NCI-H526 (cell line): ENCODE data around the gene MC1R.
"Not testable (repeated sequence)": the region's sequence is repeated elsewhere in the genome, so short reads cannot be mapped to it uniquely, and the experiment has no call there.

ENCODE experiments used
- DNase-seq, 2 experiments: peaks; one replicate each; lab custom pipeline; 2025; lab: John Stamatoyannopoulos, UW

MC1R gene

GRCh38 chr16:89918453-89919347 is at the start of gene MC1R:
Gene MC1R, plus strand, starts transcription at chr16:89918862. Its CDS starts 397 bp downstream, at chr16:89919259.
- DNase-seq: peak; percentile 27 to 60

GRCh38 chr16:89869911-89870310 is 48.8 kb upstream of the MC1R start:
- DNase-seq: no peak

GRCh38 chr16:89870440-89870839 is 48.2 kb upstream of the MC1R start:
- no peak for DNase-seq

GRCh38 chr16:89871895-89872294 is 46.8 kb upstream of the MC1R start:
- DNase-seq: no peak

- DNase-seq: peak; percentile 63 to 89
These were observed 45.3 kb upstream of the MC1R start, which contains the start of gene TCF25 for GRCh38 chr16:89873109-89873971. Gene TCF25, plus strand, starts transcription at chr16:89873592. Its CDS starts 76 bp downstream, at chr16:89873668.

GRCh38 chr16:89873972-89874689 is 44.5 kb upstream of the MC1R start:
- DNase-seq: peak; percentile 54 to 92

- DNase-seq: not testable (repeated sequence)
These were observed 39.5 kb upstream of the MC1R start for GRCh38 chr16:89879123-89879522.

- peak in 1 of 2 experiments; percentile 8 for DNase-seq
These were observed 37.9 kb upstream of the MC1R start for GRCh38 chr16:89880477-89881367.

GRCh38 chr16:89881368-89881730 is 37.3 kb upstream of the MC1R start:
- no peak for DNase-seq

GRCh38 chr16:89883346-89884040 is 35.2 kb upstream of the MC1R start:
- no peak for DNase-seq

- no peak for DNase-seq
These were observed 34.6 kb upstream of the MC1R start for GRCh38 chr16:89884041-89884421.

- DNase-seq: no peak
These were observed 31.4 kb upstream of the MC1R start for GRCh38 chr16:89887243-89887642.

GRCh38 chr16:89890200-89890599 is 28.5 kb upstream of the MC1R start:
- no peak for DNase-seq

GRCh38 chr16:89890886-89891657 is 27.6 kb upstream of the MC1R start:
- no peak for DNase-seq

GRCh38 chr16:89892055-89892630 is 26.5 kb upstream of the MC1R start:
- no peak for DNase-seq

GRCh38 chr16:89892635-89893034 is 26.0 kb upstream of the MC1R start:
- no peak for DNase-seq

GRCh38 chr16:89893642-89894548 is 24.8 kb upstream of the MC1R start:
- DNase-seq: no peak
